GM12892 (cell line): ENCODE measurements around the gene ADAMTS3.

Experiments used
- DNase-seq: peaks from one replicate; pipeline ENCODE4 v3.0.0; 2011; ENCODE audit not compliant: insufficient read length
- FAIRE-seq: peaks from 2 replicates; lab custom pipeline; 2011; peaks lifted over from hg19 to GRCh38; lab: Jason Lieb, UNC
- POLR2A ChIP-seq: IDR thresholded peaks from 2 replicates; pipeline ENCODE4 v1.6.1; 2011; ENCODE audit warnings: low read depth, low read length, control low read depth
- POLR2AphosphoS5 ChIP-seq: IDR thresholded peaks from 2 replicates; pipeline ENCODE4 v1.6.1; 2011; ENCODE audit warnings: low read depth, low read length, control low read depth
- TAF1 ChIP-seq: IDR thresholded peaks from 2 replicates; pipeline ENCODE4 v1.6.1; 2011; ENCODE audit warnings: low read depth, mild to moderate bottlenecking, control low read depth, low read length, borderline replicate concordance

The ADAMTS3 gene

GRCh38 chr4:72451349-72451748, 117.7 kb downstream of the ADAMTS3 start:
- DNase-seq (no peak), FAIRE-seq (no peak)
- TF ChIP-seq POLR2AphosphoS5 (no peak), TAF1 (no peak), POLR2A (no peak)

DNA sequence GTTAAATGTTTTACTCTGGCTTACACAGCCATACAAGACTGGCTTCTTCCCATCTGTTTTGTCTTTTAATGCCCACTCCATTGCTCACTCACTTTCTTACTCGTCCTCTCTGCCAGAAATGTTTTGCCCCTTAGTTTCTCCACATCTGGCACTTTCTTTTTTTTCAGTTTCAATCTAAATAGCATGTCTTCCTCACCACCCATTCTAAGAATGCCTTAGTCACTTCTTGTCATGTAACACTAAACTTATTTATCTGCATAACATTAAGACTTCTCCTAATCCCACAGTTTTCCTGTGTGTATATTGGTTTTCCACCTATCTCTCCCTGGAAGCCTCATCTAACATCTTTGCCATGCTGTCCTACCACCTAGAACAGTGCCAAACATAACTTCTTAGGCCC, 119.3 kb downstream of the ADAMTS3 start:
- FAIRE-seq (no peak), DNase-seq (no peak)
- TF ChIP-seq TAF1 (no peak), POLR2AphosphoS5 (no peak), POLR2A (no peak)

DNA sequence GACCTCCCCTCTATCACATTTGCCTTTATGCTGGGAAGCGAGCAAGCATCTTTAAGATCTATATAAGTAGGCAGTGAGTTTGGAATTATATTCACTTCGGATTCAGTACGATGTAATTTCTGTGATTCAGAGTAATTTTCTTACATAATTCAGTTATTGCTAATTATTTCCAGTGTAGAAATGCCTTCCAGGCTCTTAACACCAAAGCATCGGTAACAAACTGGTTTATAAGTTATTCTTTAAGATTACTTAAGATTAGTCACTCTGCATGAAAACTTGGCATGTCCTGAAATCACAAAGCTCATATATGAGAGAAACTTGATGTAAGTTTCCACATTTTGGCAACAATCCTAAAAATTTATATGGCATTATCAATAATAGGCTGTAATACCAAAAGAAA, 120.8 kb downstream of the ADAMTS3 start:
- TF ChIP-seq TAF1 = no peak
- no peak for TF ChIP-seq POLR2AphosphoS5
- TF ChIP-seq POLR2A = no peak
- FAIRE-seq (no peak), DNase-seq (no peak)

DNA sequence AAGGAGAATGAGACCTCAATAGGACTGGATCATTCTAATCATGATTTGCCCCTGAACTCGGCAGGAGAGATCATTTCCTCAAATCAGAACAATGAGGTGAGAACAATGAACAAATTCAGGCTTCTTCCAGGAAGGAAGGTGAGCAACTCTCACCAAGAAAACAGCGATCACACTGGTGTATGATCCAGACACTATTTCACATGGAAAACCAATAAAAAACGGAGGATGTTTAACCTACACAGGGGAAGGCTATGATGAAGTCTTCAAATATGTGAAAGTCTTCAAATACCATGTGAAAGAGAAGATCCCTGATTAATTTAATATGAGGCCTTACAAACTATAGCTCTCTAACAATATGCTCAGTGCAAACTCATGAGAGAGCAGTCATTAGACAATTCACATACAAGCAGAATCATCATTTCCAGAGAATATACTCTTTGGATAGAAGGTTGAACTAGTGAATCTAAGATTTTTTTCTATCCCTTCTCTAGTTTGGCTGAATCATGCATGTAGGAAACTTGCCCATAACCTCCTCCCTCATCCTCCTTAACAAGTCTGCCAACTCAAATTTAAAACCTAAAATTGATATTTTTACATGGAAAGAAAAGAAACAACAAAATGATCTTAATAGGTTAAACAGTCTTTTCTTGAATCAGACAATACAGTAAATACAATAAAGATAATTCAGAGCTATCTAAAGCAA, 122.5 kb downstream of the ADAMTS3 start:
- TF ChIP-seq POLR2A = no peak
- no peak for TF ChIP-seq TAF1
- TF ChIP-seq POLR2AphosphoS5 = no peak
- FAIRE-seq (no peak), DNase-seq (no peak)

- FAIRE-seq = no peak
- no peak for DNase-seq
- TF ChIP-seq POLR2A = no peak
- TF ChIP-seq POLR2AphosphoS5 = no peak
- no peak for TF ChIP-seq TAF1
These were observed 124.9 kb downstream of the ADAMTS3 start for GRCh38 chr4:72444092-72444491.

DNA sequence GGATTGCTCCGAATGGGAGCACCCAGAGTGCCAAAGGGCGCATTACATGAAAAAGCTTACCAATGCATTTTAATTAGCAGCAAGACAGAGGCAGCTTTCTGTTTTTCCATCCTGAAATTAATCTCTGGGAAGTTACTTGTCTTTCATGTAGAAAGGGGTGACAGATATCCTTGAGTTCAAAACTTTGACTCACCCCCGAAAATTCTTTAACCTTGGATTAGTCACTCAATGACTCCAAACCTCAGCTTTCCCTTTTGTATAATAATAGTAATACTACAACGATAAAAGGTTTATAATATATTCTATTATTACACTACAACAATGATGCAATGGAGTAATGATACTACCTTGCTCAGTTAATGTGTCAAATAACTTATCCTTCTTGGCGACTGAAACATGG, 126.3 kb downstream of the ADAMTS3 start:
- FAIRE-seq = no peak
- TF ChIP-seq POLR2AphosphoS5 = no peak
- no peak for TF ChIP-seq TAF1
- TF ChIP-seq POLR2A = no peak

DNA sequence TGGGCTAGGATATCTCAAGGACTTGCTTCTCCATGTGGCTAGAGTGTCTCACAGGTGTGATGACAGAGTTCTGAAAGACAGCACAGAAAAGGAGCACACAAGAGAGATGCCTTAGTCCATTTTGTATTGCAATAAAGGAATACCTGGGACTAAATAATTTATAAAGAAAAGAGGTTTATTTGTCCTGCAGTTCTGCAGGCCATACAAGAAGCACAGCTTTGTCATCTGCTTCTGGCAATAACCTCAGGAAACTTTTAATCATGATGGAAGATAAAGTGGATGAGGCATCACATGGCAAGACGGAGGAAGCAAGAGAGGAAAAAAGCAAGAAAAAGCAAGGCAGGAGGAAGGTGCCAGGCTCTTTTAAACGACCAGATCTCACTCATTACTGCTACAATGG, 126.9 kb downstream of the ADAMTS3 start:
- TF ChIP-seq POLR2A (no peak), TAF1 (no peak), POLR2AphosphoS5 (no peak)
- no peak for DNase-seq
- FAIRE-seq = no peak

More for the DNA sequence above, 126.3 kb downstream of the ADAMTS3 start:
- no peak for DNase-seq

DNA sequence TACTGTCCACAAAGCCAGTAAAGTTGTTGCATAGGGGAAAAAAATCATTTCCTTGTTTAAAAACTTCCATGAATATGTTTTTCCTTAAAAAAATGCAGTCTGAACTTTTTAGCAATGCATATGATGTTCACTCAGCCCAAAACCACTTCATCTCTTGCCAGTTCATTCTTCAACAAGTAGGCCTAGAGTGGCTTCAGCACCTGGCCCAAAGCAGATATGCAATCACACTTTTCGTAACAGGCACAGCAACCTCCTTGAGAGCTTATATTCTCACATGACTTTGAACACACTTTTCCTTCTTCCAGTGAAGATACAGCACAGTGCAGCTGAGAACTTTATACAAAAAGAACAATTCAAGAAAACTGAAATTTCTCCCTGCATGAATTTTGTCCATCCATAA, 128.6 kb downstream of the ADAMTS3 start:
- no peak for TF ChIP-seq TAF1
- no peak for TF ChIP-seq POLR2AphosphoS5
- TF ChIP-seq POLR2A = no peak
- no peak for DNase-seq
- no peak for FAIRE-seq

GRCh38 chr4:72432975-72433374, 136.0 kb downstream of the ADAMTS3 start:
- FAIRE-seq = no peak

GRCh38 chr4:72432282-72432681, 136.7 kb downstream of the ADAMTS3 start:
- DNase-seq = no peak
- no peak for TF ChIP-seq POLR2AphosphoS5
- no peak for TF ChIP-seq TAF1
- TF ChIP-seq POLR2A = no peak
- FAIRE-seq = no peak

More at GRCh38 chr4:72432975-72433374, 136.0 kb downstream of the ADAMTS3 start:
- TF ChIP-seq POLR2AphosphoS5 = no peak
- no peak for TF ChIP-seq POLR2A
- no peak for TF ChIP-seq TAF1
- DNase-seq = no peak

DNA sequence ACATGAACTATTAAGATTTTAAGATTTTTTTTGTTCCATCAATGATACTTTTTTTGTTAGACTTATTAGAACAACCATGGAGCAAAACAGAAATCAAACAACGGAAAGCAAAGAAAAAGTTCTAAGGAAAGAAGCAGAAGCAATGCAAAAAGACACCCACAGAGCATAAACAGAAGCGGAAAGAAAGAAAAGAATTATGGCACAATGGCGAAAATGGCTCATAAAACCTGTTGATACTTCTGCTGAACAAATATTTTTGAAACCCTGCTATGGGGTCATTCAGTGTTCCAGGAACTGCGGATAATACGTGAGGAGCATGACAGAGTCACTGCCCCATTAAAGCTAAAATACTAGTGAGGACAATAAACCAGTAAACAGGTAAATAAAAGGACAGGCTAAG, 138.0 kb downstream of the ADAMTS3 start:
- no peak for DNase-seq
- TF ChIP-seq POLR2A = no peak
- TF ChIP-seq TAF1 = no peak
- no peak for TF ChIP-seq POLR2AphosphoS5
- FAIRE-seq = no peak

GRCh38 chr4:72430050-72430449, 139.0 kb downstream of the ADAMTS3 start:
- FAIRE-seq (no peak), DNase-seq (no peak)
- TF ChIP-seq POLR2AphosphoS5 = no peak
- no peak for TF ChIP-seq POLR2A
- no peak for TF ChIP-seq TAF1

GRCh38 chr4:72429397-72429889, 139.6 kb downstream of the ADAMTS3 start:
- TF ChIP-seq POLR2AphosphoS5 (no peak), POLR2A (no peak), TAF1 (no peak)
- DNase-seq (no peak), FAIRE-seq (no peak)
